HG03159 (cell line): Measurements from ENCODE around the gene HLA-C.
A peak's percentile ranks its signal among the peaks of the same experiment; 100 is the strongest.
"Not testable (repeated sequence)": the region's sequence is repeated elsewhere in the genome, so short reads cannot be mapped to it uniquely, and the experiment has no call there.

Source experiments
- ATAC-seq: cut with Tn5 transposase; IDR thresholded peaks from one replicate; pipeline ENCODE4 v1.9.1; 2021; ENCODE audit warnings: mild to moderate bottlenecking, moderate library complexity; ENCODE audit not compliant: unreplicated experiment

The HLA-C gene

GRCh38 chr6:31271641-31272357 is at the start of gene HLA-C:
Gene HLA-C (minus strand): TSS chr6:31272092. CDS start chr6:31272071, 21 bp downstream.
- peak; percentile 80 for ATAC-seq

DNA sequence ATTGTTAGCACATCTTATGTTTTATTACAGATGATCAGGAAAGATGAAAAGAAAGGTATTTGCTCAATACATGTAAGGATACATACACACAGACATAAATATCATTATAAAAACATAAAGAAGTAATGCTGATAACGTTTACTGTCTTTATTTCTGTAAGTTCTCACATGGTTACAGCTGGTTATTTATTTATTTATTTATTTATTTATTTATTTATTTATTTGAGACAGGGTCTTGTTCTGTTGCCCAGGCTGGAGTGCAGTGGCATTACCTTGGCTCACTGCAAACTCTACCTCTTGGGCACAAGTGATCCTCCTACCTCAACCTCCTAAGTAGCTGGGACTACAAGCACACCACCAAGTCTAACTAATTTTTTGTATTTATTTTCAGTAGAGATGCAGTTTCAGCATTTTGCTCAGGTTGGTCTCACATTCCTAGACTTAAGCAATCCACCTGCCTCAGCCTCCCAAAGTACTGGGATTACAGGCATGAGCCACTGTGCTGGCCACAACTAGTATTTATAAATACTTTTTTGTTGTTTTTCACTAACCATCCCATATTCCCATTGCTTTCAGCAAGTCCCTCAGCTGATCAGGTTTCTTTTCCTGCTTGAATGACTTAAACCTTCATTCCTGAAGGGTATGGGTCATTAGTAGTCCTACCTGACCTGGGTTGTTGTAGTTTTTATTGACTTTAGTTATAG is 49.3 kb upstream of the HLA-C start:
- ATAC-seq: no peak

DNA sequence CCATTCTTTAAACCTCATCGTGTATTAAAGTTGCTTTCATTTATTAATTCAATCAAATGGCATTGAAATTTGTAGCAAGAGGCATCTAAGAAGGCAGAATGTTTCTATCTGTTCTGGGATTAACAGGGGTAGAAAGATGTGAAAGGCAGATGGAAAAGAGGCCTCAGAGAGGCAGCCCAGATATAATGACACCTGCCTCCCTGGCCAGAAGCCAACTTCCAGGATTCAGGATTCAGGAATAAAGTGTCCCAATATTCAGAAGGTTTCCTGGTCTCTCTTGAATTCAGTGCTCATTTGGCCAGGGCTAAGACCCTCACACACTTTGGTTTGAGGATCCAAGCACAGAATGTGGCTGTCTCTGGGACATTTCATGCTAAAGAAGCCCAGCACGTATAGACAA is 45.1 kb upstream of the HLA-C start:
- ATAC-seq: no peak

DNA sequence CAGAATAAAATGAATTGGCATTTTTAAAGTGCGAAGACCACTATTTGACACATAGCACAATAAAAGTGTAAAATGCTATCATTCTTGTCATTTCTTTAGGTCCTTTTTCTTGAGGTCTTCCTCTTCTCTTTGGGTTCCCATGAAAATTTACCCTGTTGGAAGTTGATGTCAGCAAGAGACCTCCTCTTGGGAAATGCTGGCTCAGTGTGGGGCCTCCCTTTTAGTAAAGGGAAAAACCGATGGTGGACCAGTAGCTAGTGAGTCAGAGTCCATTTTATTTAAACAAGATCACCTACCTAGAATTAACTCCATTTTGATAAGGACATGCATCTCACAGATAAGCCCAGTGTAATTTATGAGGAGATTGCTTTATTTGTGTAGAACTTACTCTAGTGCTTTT is 37.7 kb upstream of the HLA-C start:
- no peak for ATAC-seq

- ATAC-seq: no peak
Measured at GRCh38 chr6:31308845-31309175, 36.9 kb upstream of the HLA-C start.

DNA sequence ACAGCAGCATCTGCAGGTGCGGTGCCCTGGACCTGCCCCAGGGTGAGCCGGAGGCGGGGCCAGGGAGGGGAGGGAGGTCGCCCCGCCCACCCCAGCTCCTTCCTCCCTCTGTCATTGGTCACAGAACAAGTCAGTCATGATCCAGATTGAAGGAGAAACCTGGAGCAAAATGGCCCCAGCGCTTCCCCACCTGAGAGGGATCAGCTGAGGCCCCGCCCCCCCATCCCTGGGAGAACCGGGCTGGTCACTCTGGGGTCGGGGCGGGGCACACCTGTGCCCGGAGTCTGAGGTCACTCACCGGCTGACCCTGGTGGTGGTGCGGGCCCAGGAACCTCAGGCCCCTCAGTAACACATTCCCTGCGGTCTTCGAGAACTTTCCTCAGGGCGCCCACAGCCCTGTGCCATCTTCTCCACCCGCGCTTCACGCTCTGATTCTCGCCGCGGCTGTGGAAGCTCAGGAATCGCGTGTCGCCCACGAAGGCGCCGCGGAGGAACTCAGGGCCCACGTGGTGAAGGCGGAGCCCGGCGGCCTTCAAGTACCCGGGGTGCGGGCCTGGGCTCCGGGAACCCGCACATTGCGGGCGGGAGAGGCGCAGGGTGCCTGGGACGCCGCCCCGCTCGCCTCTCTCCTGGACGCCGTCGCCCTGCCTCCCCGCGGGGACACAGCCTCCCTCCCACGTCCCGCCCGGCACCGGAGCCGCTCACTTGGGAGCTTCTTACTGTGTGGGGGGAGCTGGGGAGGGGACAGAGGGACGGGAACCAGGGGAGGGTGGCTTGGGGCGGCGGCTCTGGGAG is 36.4 kb upstream of the HLA-C start:
- ATAC-seq: no peak

GRCh38 chr6:31307669-31308049 is 35.8 kb upstream of the HLA-C start:
- ATAC-seq: no peak

GRCh38 chr6:31305703-31306219 is 33.9 kb upstream of the HLA-C start:
- ATAC-seq: no peak

GRCh38 chr6:31304683-31305082 is 32.8 kb upstream of the HLA-C start:
- ATAC-seq: no peak

- no peak for ATAC-seq
Measured at GRCh38 chr6:31300797-31301196, 28.9 kb upstream of the HLA-C start.

DNA sequence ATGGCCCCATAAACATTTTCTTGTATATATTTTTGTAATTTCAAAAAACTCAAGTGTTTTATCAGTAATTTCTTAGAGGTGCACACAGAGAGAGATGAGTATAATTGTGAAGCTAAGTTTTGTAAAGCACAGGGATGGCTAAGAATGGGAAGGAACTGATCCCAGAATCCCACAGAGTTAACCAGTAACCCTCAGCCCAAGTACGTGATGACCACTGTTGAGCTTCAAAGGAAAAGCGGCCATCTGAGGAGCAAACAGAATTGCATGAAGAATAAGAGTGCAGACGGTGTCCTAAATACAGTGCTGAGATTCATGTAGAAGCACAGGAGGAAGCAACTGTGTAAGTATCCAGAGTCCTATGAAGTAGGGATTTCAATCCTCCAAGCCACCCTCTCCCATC is 28.1 kb upstream of the HLA-C start:
- ATAC-seq: no peak

- no peak for ATAC-seq
Measured at GRCh38 chr6:31299511-31299910, 27.6 kb upstream of the HLA-C start.

GRCh38 chr6:31294056-31294455 is 22.2 kb upstream of the HLA-C start:
- ATAC-seq: no peak

DNA sequence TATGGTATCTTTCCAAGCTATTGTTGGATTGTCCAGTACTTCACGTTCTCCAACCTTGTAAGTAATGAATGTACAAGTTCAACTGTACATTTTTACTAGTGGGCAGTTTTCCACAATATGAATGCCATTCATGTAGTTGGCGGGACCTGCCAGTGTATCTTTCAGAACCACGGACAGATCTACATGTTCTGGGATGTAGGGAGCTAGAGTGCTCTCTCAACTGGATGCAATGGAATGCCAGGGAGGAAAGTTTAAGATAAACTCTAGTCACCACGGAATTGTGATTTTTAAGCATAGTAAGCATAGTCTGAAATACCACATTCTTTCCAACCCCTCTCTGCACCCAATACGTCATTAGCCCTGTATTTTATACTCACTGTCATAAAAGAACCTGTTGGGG is 21.5 kb upstream of the HLA-C start:
- no peak for ATAC-seq

DNA sequence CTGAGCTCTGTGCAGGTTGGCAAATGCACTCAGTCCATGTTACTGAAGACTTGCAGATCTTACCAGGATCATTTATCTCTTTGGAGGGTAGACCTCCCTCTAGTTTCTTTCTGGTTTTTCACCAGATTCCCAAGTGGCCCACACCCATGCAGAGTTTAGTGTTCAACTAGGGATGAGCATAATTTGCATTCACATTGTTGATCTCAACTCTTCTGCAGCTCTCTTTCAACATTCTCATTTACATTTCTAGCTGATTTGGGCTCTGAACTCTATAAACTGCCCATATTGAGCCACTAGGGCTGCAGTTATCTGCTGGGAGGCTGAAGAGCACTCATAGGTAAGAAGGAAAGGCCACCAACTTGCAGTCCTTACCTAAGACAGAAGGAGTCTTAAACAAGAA is 17.9 kb upstream of the HLA-C start:
- no peak for ATAC-seq

GRCh38 chr6:31287619-31288018 is 15.7 kb upstream of the HLA-C start:
- no peak for ATAC-seq

- ATAC-seq: no peak
Measured at GRCh38 chr6:31285982-31286381, 14.1 kb upstream of the HLA-C start.

GRCh38 chr6:31285486-31285885 is 13.6 kb upstream of the HLA-C start:
- no peak for ATAC-seq

GRCh38 chr6:31279647-31280046 is 7.8 kb upstream of the HLA-C start:
- ATAC-seq: not testable (repeated sequence)

DNA sequence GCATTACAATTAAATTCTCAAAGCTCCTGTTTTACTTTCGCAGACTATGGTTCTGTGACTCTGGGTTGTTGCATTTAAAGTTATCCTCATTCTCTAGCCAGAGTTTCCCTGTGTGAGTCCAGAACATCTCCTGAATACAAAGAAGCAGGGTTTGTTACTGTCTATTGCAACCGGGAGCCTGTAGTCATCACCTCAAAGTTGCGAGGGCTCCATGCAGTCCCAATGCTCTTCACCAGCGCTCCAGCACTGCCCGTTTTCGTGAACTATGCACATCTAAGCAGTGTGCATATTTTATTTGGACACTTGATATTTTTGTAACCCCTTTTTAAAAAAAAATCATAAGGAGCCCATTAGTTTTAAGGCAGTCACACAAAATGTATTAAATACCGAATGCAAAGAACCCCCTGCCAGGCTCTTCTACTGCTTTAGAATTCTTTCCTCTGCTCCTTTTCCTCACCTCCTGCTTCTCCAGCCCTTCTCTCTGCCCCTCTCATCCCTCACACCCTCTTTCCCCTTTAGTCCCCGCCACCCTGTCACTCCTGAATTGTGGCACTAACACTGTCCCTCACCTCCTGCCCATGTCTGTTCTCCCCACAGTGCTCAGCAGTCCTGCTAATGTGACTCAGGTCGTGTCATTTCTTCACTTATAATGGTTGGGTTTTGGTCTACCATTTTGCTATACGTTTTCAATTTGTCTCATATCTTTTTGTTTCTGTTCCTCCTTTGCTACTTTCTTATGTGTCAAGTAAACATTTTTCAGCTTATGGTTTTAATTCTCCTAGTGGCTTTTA is 1.1 kb upstream of the HLA-C start:
- no peak for ATAC-seq

DNA sequence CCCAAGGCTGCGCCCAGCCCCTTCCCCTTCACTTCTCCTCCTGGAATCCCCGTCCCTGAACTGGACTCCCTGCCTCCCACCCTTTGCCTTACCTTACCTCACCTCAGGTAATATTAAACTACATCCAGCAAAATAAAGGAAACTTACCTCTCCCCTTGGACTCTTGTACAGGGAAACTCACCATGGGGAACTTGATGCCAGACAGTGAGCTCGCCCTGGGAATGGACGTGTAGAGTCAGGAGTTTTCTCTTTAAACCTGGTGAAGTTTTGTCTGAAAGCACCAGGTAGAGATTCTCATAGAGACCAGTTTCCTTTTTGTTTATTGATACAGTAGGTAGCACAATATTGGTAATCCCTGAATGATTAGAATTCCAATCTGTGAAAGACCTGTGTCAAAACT is 544 bp upstream of the HLA-C start:
- ATAC-seq: no peak
